DOHH2 (cell line): ENCODE data around the gene CENPP.

ENCODE experiments used
- H3F3A ChIP-seq: fragments of 200-600 bp; sonication (generic), shearing (Covaris generic); 2 replicates; pipeline ENCODE4 v1.6.0; 2016; ENCODE audit warnings: antibody characterized with exemption, mild to moderate bottlenecking; ENCODE audit not compliant: control insufficient read depth, insufficient read depth
- H3K27ac ChIP-seq: fragments of 200-600 bp; sonication (generic); 2 replicates; pipeline ENCODE4 v1.5.1; 2014; ENCODE audit warnings: low read depth, mild to moderate bottlenecking, low read length, moderate library complexity
- H3K27me3 ChIP-seq: fragments of 200-600 bp; sonication (generic); 2 replicates; pipeline ENCODE4 v1.6.1; 2014; ENCODE audit warnings: mild to moderate bottlenecking, low read length, mixed read lengths; ENCODE audit not compliant: control insufficient read depth
- H3K36me3 ChIP-seq: fragments of 200-600 bp; sonication (generic); 2 replicates; pipeline ENCODE4 v1.6.1; 2014; ENCODE audit warnings: mild to moderate bottlenecking, low read length, moderate library complexity, mixed read lengths; ENCODE audit not compliant: control insufficient read depth
- H3K4me1 ChIP-seq: fragments of 200-600 bp; sonication (generic); 2 replicates; pipeline ENCODE4 v1.6.1; 2014; ENCODE audit warnings: mild to moderate bottlenecking, low read length, mixed read lengths; ENCODE audit not compliant: control insufficient read depth
- H3K4me2 ChIP-seq: fragments of 200-600 bp; sonication (generic); 2 replicates; pipeline ENCODE4 v1.6.0; 2014; ENCODE audit warnings: mild to moderate bottlenecking, low read length, moderate library complexity
- H3K4me3 ChIP-seq: fragments of 200-600 bp; sonication (generic); 2 replicates; pipeline ENCODE4 v1.5.1; 2014; ENCODE audit warnings: mild to moderate bottlenecking, low read length, mixed read lengths
- H3K79me2 ChIP-seq: fragments of 200-600 bp; sonication (generic); 2 replicates; pipeline ENCODE4 v1.6.1; 2014; ENCODE audit warnings: mild to moderate bottlenecking, low read length, mixed read lengths; ENCODE audit not compliant: control insufficient read depth
- H3K9me2 ChIP-seq: fragments of 200-600 bp; sonication (generic); replicated peaks from 2 replicates; pipeline ENCODE4 v1.6.1; 2014; ENCODE audit warnings: mild to moderate bottlenecking, low read length, mixed read lengths; ENCODE audit not compliant: control insufficient read depth
- H3K9me3 ChIP-seq: fragments of 200-600 bp; sonication (generic); 2 replicates; pipeline ENCODE4 v1.6.1; 2014; ENCODE audit warnings: antibody characterized with exemption, low read length, mixed read lengths; ENCODE audit not compliant: control insufficient read depth, insufficient read depth
- H4K20me1 ChIP-seq: fragments of 200-600 bp; sonication (generic); 2 replicates; pipeline ENCODE4 v1.6.0; 2014; ENCODE audit warnings: low read depth, mild to moderate bottlenecking, antibody characterized with exemption, low read length, moderate library complexity; ENCODE audit not compliant: control insufficient read depth, insufficient read depth
- EZH2phosphoT487 ChIP-seq: fragments of 200-600 bp; sonication (generic); IDR thresholded peaks from 2 replicates; pipeline ENCODE4 v1.6.1; 2017; ENCODE audit warnings: borderline replicate concordance, mild to moderate bottlenecking, antibody characterized with exemption, low read length, moderate library complexity, mixed read lengths
- TF ChIP-seq, protein P1 (sequence below): fragments of 200-600 bp; sonication (generic); IDR thresholded peaks from one replicate; pipeline ENCODE4 v1.5.1; 2014; ENCODE audit warnings: antibody characterized with exemption, mild to moderate bottlenecking, low read depth, low read length; ENCODE audit not compliant: poor library complexity, severe bottlenecking

CENPP gene

DNA sequence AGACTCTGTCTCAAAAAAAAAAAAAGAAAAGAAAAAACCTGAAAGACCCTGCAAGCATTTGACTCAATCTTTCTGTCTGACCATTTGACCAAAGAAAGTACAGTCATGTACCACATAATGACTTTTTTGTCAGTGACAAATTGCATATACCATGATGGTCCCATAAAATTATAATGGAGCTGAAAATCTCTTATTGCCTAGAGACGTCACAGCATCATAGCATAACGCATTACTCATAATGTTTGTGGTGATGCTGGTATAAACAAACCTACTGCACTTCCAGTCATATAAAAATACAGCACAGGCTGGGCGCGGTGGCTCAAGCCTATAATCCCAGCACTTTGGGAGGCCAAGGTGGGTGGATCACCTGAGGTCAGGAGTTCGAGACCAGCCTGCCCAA, 199.6 kb downstream of the CENPP start:
- no peak overlapping the region for H3K4me3 ChIP-seq
- H3K36me3 ChIP-seq = no peaks in the 10 kb centered on the region
- H3F3A ChIP-seq = no peaks in the 10 kb centered on the region
- no peak overlapping the region for H3K4me2 ChIP-seq
- H3K27ac ChIP-seq = no peak overlapping the region
- no peaks in the 10 kb centered on the region for H3K9me2 ChIP-seq
- no peaks in the 10 kb centered on the region for H4K20me1 ChIP-seq
- TF ChIP-seq EZH2phosphoT487 = no peak
- TF ChIP-seq, protein P1, sequence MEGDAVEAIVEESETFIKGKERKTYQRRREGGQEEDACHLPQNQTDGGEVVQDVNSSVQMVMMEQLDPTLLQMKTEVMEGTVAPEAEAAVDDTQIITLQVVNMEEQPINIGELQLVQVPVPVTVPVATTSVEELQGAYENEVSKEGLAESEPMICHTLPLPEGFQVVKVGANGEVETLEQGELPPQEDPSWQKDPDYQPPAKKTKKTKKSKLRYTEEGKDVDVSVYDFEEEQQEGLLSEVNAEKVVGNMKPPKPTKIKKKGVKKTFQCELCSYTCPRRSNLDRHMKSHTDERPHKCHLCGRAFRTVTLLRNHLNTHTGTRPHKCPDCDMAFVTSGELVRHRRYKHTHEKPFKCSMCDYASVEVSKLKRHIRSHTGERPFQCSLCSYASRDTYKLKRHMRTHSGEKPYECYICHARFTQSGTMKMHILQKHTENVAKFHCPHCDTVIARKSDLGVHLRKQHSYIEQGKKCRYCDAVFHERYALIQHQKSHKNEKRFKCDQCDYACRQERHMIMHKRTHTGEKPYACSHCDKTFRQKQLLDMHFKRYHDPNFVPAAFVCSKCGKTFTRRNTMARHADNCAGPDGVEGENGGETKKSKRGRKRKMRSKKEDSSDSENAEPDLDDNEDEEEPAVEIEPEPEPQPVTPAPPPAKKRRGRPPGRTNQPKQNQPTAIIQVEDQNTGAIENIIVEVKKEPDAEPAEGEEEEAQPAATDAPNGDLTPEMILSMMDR = no peak
- H3K79me2 ChIP-seq = no peaks in the 10 kb centered on the region
- no peaks in the 10 kb centered on the region for H3K9me3 ChIP-seq
- H3K4me1 ChIP-seq = no peaks in the 10 kb centered on the region
- H3K27me3 ChIP-seq = no peaks in the 10 kb centered on the region

DNA sequence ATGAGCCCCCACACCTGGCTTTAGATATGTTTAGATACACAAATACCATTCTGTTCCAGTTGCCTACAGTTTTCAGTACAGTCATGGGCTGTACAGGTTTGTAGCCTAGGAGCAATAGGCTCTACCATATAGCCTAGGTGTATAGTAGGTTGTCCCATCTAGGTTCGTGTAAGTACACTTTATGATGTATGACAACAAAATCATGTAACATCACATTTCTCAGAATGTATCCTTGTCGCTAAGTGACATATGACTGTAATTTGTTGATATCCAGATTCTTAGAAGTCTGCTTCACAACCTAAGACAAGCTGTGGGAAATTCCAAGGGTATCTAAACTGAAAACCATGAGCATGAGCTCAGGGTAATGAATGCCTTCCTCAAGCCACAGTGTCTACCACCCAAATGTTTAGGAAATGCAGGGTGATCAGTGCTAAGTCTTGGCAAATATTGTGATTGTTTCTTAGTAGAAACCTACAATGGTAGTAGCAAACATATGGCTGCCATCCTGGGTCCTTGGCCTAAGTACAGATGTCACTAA, 201.6 kb downstream of the CENPP start:
- H4K20me1 ChIP-seq = no peaks in the 10 kb centered on the region
- H3F3A ChIP-seq = no peaks in the 10 kb centered on the region
- H3K9me3 ChIP-seq = no peaks in the 10 kb centered on the region
- H3K4me2 ChIP-seq = no peak overlapping the region
- H3K27me3 ChIP-seq = no peaks in the 10 kb centered on the region
- H3K9me2 ChIP-seq = no peaks in the 10 kb centered on the region
- H3K4me3 ChIP-seq = no peak overlapping the region
- no peaks in the 10 kb centered on the region for H3K79me2 ChIP-seq
- no peaks in the 10 kb centered on the region for H3K4me1 ChIP-seq
- TF ChIP-seq EZH2phosphoT487 = no peak
- TF ChIP-seq, protein P1 = no peak
- H3K36me3 ChIP-seq = no peaks in the 10 kb centered on the region
- no peak overlapping the region for H3K27ac ChIP-seq

DNA sequence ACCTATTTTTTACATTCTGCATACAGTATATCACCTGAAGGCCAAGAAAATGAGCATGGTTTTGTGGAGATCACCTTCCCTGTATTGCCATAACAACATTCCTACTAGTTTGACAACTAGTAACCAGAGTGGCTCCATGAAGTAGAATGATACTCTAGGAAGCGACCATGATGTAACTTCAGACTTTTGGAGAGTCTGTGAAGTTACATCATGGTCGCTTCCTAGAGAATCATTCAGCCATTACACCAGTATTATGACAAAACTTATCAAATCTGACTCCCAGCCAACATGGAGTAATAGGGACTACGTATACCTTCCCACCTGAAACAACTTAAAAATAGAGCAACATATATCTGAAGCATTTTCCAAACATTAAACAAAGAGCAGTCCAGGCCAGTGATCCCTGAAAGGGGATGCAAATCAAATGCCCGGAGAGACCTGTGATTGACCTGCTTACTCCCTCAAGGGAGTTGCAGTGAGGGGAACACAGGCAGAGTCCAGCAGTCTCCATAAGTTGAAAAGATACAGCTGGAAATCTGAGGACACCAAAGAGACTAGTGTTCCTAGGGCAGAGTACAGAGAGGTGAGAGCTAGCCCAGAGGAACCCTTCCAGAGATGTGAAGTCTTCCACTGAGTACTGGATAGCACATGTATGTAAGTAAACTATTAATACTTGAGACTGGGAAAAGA, 202.2 kb downstream of the CENPP start:
- TF ChIP-seq, protein P1 = no peak
- no peak for TF ChIP-seq EZH2phosphoT487
- H3K79me2 ChIP-seq = no peaks in the 10 kb centered on the region
- no peak overlapping the region for H3K4me2 ChIP-seq
- no peaks in the 10 kb centered on the region for H3K36me3 ChIP-seq
- H3K9me2 ChIP-seq = no peaks in the 10 kb centered on the region
- H3K4me3 ChIP-seq = no peak overlapping the region
- H3K9me3 ChIP-seq = no peaks in the 10 kb centered on the region
- no peaks in the 10 kb centered on the region for H4K20me1 ChIP-seq
- no peaks in the 10 kb centered on the region for H3K27me3 ChIP-seq
- no peaks in the 10 kb centered on the region for H3K4me1 ChIP-seq
- H3F3A ChIP-seq = no peaks in the 10 kb centered on the region
- H3K27ac ChIP-seq = no peak overlapping the region
